Gastrocnemius medialis (tissue), 4 donors: Measurements from ENCODE around the gene IGF2BP3. TPM values are rescaled to one million over a fixed set of nuclear protein-coding genes. Genes with fewer than 3 reads are reported as not detected.

Source experiments
- ATAC-seq, 2 donors: fragments of 150-250 bp; one replicate each; pipeline ENCODE4 v1.9.1; 2016
- DNase-seq, 2 donors: peaks; one replicate each; pipeline ENCODE4 v3.0.0-alpha.2; 2019
- H3K27ac ChIP-seq, 4 donors: fragments of 200-600 bp; sonication (generic); 1 replicate in 1 of 4; 2 replicates in 3 of 4; pipeline ENCODE4 v1.5.1; 2016 to 2018; ENCODE audit warnings: mild to moderate bottlenecking in 2 of 4, moderate library complexity in 1 of 4
- H3K27me3 ChIP-seq, 3 donors: fragments of 200-600 bp; sonication (generic) in 2 of 3; 1 replicate in 1 of 3; 2 replicates in 2 of 3; pipeline versions ENCODE4 v1.5.1 to v1.6.0; 2016 to 2019; ENCODE audit warnings: mild to moderate bottlenecking in 1 of 3, moderate library complexity in 1 of 3
- H3K36me3 ChIP-seq, 2 donors: fragments of 200-600 bp; sonication (generic) in 1 of 2; one replicate each; pipeline ENCODE4 v1.5.1; 2017 to 2018
- H3K4me1 ChIP-seq, 2 donors: fragments of 200-600 bp; sonication (generic) in 1 of 2; one replicate each; pipeline ENCODE4 v1.5.1; 2016 to 2017; ENCODE audit warnings: mild to moderate bottlenecking in 2 of 2
- H3K4me3 ChIP-seq, 4 donors: fragments of 200-600 bp; sonication (generic) in 3 of 4; 1 replicate in 1 of 4; 2 replicates in 3 of 4; pipeline ENCODE4 v1.5.1; 2016 to 2019; ENCODE audit warnings: mild to moderate bottlenecking in 2 of 4
- H3K9me3 ChIP-seq, 3 donors: fragments of 200-600 bp; sonication (generic) in 2 of 3; 1 replicate in 1 of 3; 2 replicates in 2 of 3; pipeline ENCODE4 v1.5.1; 2016 to 2019
- POLR2A ChIP-seq, 2 donors: fragments of 450-650 bp; IDR thresholded peaks; one replicate each; pipeline ENCODE4 v1.6.1; 2017; ENCODE audit warnings: antibody characterized with exemption in 2 of 2, mild to moderate bottlenecking in 2 of 2, moderate library complexity in 2 of 2
- in situ Hi-C, 4 donors: fragments of 200-750 bp; cut with MboI; loops; one replicate each; pipeline versions ENCODE4 v1.15.0 to v1.8.0; 2017; ENCODE audit warnings: low sequenced_read_pairs in 4 of 4
- intact Hi-C: fragments of 100-400 bp; cut with DNase I; formaldehyde crosslinking; loops from one replicate; pipeline ENCODE4 v1.15.1; 2023; ENCODE audit warnings: low total_unique reads
- total RNA-seq, 4 donors: library from RNA; depleted of rRNA; stranded (reverse); fragments of >200 nt; gene quantifications; one replicate each; pipeline versions ENCODE4 v1.1.0 to v1.2.3, GENCODE V29; 2016
- TF ChIP-seq, protein P1 (sequence below), 5 experiments: fragments of 450-650 bp in 3 of 5; fragments of 200-600 bp in 2 of 5; sonication (generic) in 2 of 5; IDR thresholded peaks in 4 of 5; conservative IDR thresholded peaks in 1 of 5; 1 replicate in 4 of 5; 2 replicates in 1 of 5; pipeline ENCODE4 v1.5.1; 2016 to 2019; ENCODE audit warnings: antibody characterized with exemption in 5 of 5, mild to moderate bottlenecking in 3 of 5, moderate library complexity in 3 of 5

The IGF2BP3 gene
- total RNA-seq, 4 donors from 2014 or later, result 0.51 TPM; not detected in 3

DNA sequence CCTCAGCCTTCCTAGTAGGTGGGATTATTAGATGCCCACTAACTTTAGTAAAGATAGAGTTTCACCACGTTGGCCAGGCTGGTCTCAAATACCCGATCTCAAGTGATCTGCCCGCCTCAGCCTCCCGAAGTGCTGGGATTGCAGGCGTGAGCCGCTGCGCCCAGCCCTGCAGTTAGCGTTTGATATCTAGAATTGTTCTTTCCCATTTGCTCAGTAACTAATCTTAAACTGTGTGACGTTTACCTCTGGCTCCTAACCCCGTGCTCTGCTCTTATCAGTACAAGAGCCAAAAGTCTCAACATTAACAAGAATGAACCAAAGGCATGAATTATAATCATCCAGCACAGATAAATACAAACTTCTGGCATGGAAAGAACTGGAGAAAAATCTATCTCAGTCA lies 47.4 kb downstream of the IGF2BP3 start:
- Histone ChIP-seq H3K4me3 (no peak overlapping the region), H3K27me3 (no peaks in the 10 kb centered on the region), H3K9me3 (no peaks in the 10 kb centered on the region), H3K36me3 (no peaks in the 10 kb centered on the region), H3K27ac (no peak overlapping the region), H3K4me1 (no peaks in the 10 kb centered on the region)
- intact Hi-C loops (no loop called here), in situ Hi-C loops (no loop called here)
- DNase-seq (no peak), ATAC-seq (no peak)
- TF ChIP-seq, protein P1, sequence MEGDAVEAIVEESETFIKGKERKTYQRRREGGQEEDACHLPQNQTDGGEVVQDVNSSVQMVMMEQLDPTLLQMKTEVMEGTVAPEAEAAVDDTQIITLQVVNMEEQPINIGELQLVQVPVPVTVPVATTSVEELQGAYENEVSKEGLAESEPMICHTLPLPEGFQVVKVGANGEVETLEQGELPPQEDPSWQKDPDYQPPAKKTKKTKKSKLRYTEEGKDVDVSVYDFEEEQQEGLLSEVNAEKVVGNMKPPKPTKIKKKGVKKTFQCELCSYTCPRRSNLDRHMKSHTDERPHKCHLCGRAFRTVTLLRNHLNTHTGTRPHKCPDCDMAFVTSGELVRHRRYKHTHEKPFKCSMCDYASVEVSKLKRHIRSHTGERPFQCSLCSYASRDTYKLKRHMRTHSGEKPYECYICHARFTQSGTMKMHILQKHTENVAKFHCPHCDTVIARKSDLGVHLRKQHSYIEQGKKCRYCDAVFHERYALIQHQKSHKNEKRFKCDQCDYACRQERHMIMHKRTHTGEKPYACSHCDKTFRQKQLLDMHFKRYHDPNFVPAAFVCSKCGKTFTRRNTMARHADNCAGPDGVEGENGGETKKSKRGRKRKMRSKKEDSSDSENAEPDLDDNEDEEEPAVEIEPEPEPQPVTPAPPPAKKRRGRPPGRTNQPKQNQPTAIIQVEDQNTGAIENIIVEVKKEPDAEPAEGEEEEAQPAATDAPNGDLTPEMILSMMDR (IDR thresholded peaks at IDR 0.05 in 4 of 5, conservative IDR thresholded peaks at IDR 0.05 in 1 of 5), result no peak
- TF ChIP-seq POLR2A (IDR thresholded peaks at IDR 0.05), result no peak

DNA sequence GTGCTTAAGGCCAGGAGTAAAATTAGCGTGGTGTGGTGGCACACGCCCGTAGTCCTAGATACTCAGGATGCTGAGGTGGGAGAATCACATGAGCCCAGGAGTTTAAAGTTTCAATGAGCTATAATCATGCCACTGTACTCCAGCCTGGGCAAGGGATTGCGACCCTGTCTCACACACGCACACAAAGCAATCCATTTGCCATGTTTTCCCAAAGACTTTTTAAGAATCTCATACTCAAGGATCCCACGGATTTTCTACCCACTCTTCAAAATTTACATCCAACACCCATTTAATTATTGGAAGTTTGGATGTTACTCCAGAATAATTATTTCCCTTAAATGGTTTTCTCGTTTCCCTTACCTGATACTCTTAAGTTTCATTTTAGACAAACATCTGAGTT lies 47.9 kb downstream of the IGF2BP3 start:
- DNase-seq, result no peak
- Histone ChIP-seq H3K9me3 (no peaks in the 10 kb centered on the region), H3K27ac (no peak overlapping the region), H3K4me1 (no peaks in the 10 kb centered on the region), H3K4me3 (no peak overlapping the region), H3K36me3 (no peaks in the 10 kb centered on the region), H3K27me3 (no peaks in the 10 kb centered on the region)
- no peak for ATAC-seq
- TF ChIP-seq POLR2A (IDR thresholded peaks at IDR 0.05), result no peak
- TF ChIP-seq, protein P1 (IDR thresholded peaks at IDR 0.05 in 4 of 5, conservative IDR thresholded peaks at IDR 0.05 in 1 of 5), result no peak
- intact Hi-C loops (no loop called here), in situ Hi-C loops (no loop called here)

DNA sequence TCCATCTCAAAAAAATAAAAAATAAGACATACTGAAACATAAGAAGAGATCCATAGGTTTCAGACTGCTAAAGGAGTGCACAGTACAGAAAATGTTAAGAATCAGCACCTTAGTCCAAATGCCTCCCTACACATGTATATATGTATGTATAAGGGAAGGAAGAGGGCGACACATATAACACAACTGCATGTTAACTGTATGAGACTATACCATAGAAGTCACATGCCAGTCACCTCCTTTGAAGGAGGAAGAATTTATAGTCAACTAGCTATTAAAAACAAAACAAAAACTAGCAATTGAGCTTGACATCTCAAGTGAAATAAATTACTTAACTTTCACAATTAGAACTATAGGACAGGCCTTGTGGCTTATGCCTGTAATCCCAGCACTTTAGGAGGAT lies 50.4 kb downstream of the IGF2BP3 start:
- Histone ChIP-seq H3K36me3 (no peaks in the 10 kb centered on the region), H3K4me3 (no peak overlapping the region), H3K27me3 (no peaks in the 10 kb centered on the region), H3K9me3 (no peaks in the 10 kb centered on the region), H3K27ac (no peak overlapping the region), H3K4me1 (no peaks in the 10 kb centered on the region)
- no peak for DNase-seq
- TF ChIP-seq, protein P1 (IDR thresholded peaks at IDR 0.05 in 4 of 5, conservative IDR thresholded peaks at IDR 0.05 in 1 of 5), result no peak
- TF ChIP-seq POLR2A (IDR thresholded peaks at IDR 0.05), result no peak
- no peak for ATAC-seq
- intact Hi-C loops, result no loop called here
- in situ Hi-C loops, result no loop called here

DNA sequence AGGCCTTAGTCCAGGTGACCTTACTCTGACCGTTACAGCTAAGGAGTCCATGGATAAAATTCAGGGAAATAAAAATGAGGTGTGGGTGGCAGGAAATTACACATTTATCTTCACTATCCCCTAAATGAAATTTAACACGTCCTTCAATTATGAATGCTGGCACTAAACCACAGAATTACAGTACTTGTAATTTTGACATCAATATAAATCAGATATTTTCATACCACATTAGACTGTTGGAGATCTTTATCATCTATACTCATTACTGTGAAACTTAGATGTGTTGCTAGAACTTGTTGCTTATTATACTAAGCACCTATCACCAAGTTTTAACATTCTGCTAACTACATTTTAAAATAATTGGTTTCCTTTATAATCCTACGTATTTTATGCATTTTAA lies 51.1 kb downstream of the IGF2BP3 start:
- in situ Hi-C loops (no loop called here), intact Hi-C loops (no loop called here)
- Histone ChIP-seq H3K36me3 (no peaks in the 10 kb centered on the region), H3K27me3 (no peaks in the 10 kb centered on the region), H3K9me3 (no peaks in the 10 kb centered on the region), H3K4me1 (no peaks in the 10 kb centered on the region), H3K27ac (no peak overlapping the region), H3K4me3 (no peak overlapping the region)
- DNase-seq (no peak), ATAC-seq (no peak)
- no peak for TF ChIP-seq POLR2A (IDR thresholded peaks at IDR 0.05)
- TF ChIP-seq, protein P1 (IDR thresholded peaks at IDR 0.05 in 4 of 5, conservative IDR thresholded peaks at IDR 0.05 in 1 of 5), result no peak

DNA sequence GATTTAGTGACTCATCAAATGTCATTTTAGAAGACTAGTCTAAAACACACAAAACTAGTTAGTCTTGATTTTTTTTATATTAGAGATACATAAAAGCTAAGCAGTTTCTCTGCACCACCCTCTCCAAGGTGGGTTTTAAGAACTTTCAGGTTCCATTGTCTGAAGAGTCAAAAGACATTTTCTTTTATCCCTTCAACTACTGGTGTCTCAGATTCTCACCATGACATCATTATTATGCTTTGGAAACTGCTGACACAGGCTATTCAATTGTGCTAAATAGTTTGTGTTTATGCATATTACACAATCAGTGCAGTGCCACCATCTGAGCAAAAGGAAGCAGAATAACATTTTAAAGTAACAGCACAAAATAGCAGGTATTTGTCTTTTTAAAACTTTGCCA lies 52.2 kb downstream of the IGF2BP3 start:
- no peak for TF ChIP-seq POLR2A (IDR thresholded peaks at IDR 0.05)
- TF ChIP-seq, protein P1 (IDR thresholded peaks at IDR 0.05 in 4 of 5, conservative IDR thresholded peaks at IDR 0.05 in 1 of 5), result no peak
- Histone ChIP-seq H3K4me3 (no peak overlapping the region), H3K4me1 (no peaks in the 10 kb centered on the region), H3K27ac (no peak overlapping the region), H3K27me3 (no peaks in the 10 kb centered on the region), H3K9me3 (no peaks in the 10 kb centered on the region), H3K36me3 (no peaks in the 10 kb centered on the region)
- intact Hi-C loops (no loop called here), in situ Hi-C loops (no loop called here)
- DNase-seq (no peak), ATAC-seq (no peak)
